BE2C (cell line): Measurements from ENCODE around the gene KCNJ5.

Experiments used
- DNase-seq: peaks from one replicate; pipeline ENCODE4 v3.0.0-alpha.2; 2020
- H3K27me3 ChIP-seq: fragments of 250-450 bp; sonication (Bioruptor Pico); 2 replicates; pipeline ENCODE4 v1.5.1; 2020; ENCODE audit warnings: mild to moderate bottlenecking
- H3K36me3 ChIP-seq: fragments of 250-450 bp; sonication (Bioruptor Pico); 2 replicates; pipeline ENCODE4 v1.5.1; 2020; ENCODE audit warnings: mild to moderate bottlenecking
- H3K4me1 ChIP-seq: fragments of 250-450 bp; sonication (Bioruptor Pico); 2 replicates; pipeline ENCODE4 v1.5.1; 2020
- H3K4me3 ChIP-seq: 2 replicates; pipeline ENCODE4 v1.5.1; 2011; ENCODE audit warnings: low read depth, low read length
- H3K9me3 ChIP-seq: fragments of 250-450 bp; sonication (Bioruptor Pico); 2 replicates; pipeline ENCODE4 v1.5.1; 2020
- TF ChIP-seq, protein P1 (sequence below): IDR thresholded peaks from 2 replicates; pipeline ENCODE4 v1.5.1; 2012; ENCODE audit warnings: mild to moderate bottlenecking, low read depth, low read length

KCNJ5 gene

DNA sequence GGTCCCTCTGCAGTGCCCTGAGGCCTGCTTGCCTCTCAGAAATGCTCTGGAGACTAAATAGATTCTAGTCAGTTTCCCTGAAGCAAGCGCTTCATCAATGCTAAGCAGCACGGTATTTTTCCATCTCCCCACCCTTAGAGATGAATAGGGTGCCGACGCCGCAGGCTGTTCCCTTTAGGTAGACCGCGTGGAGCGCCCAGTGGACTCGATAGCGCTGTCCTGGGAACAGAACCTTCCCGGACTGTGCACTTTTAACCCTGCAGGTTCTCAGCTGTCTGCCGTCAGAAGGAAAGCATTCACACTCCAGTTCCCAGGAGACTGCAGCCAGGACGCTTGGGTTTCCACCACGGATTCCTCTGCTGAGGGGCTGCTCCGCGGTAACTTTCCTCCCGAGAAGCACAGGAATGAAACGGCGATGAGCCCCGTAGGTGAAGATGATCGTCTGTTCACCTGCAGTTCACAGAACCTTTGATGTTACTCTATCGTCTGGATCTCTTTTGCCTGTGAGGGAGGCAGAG, 15.0 kb upstream of the KCNJ5 start:
- no peak for DNase-seq
- no peaks in the 10 kb centered on the region for H3K4me1 ChIP-seq
- TF ChIP-seq, protein P1, sequence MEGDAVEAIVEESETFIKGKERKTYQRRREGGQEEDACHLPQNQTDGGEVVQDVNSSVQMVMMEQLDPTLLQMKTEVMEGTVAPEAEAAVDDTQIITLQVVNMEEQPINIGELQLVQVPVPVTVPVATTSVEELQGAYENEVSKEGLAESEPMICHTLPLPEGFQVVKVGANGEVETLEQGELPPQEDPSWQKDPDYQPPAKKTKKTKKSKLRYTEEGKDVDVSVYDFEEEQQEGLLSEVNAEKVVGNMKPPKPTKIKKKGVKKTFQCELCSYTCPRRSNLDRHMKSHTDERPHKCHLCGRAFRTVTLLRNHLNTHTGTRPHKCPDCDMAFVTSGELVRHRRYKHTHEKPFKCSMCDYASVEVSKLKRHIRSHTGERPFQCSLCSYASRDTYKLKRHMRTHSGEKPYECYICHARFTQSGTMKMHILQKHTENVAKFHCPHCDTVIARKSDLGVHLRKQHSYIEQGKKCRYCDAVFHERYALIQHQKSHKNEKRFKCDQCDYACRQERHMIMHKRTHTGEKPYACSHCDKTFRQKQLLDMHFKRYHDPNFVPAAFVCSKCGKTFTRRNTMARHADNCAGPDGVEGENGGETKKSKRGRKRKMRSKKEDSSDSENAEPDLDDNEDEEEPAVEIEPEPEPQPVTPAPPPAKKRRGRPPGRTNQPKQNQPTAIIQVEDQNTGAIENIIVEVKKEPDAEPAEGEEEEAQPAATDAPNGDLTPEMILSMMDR: no peak
- H3K36me3 ChIP-seq: no peaks in the 10 kb centered on the region
- H3K9me3 ChIP-seq: no peaks in the 10 kb centered on the region
- peaks cover 14% of the 10 kb centered on the region for H3K27me3 ChIP-seq
- H3K4me3 ChIP-seq: no peak overlapping the region

GRCh38 chr11:128877726-128878125, 13.4 kb upstream of the KCNJ5 start:
- DNase-seq: no peak
- H3K4me1 ChIP-seq: no peaks in the 10 kb centered on the region
- TF ChIP-seq, protein P1: no peak
- H3K4me3 ChIP-seq: no peak overlapping the region
- peaks cover 25% of the 10 kb centered on the region for H3K27me3 ChIP-seq
- H3K9me3 ChIP-seq: no peaks in the 10 kb centered on the region
- H3K36me3 ChIP-seq: no peaks in the 10 kb centered on the region

DNA sequence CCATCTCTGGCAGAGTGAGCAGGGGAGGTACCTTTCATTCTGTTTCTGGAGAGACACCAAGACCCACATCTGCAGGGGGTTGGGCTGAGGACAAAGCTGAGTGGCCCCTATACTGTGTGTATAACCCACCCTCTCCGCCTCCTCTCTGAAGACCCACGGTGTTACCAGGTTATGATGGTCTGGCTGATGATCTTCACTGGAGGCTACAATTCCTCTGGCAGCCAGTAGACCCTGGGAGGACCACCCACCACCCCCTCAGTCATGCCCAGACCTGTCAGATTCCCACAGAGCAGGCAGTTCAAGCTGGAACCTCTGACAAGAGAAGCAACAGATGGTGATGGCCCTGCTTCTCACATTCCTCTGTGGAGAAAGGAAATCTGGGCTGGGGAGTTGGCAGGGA, 12.7 kb upstream of the KCNJ5 start:
- DNase-seq: no peak
- TF ChIP-seq, protein P1: no peak
- H3K36me3 ChIP-seq: no peaks in the 10 kb centered on the region
- H3K9me3 ChIP-seq: no peaks in the 10 kb centered on the region
- H3K27me3 ChIP-seq: peaks cover 32% of the 10 kb centered on the region
- no peak overlapping the region for H3K4me3 ChIP-seq
- H3K4me1 ChIP-seq: no peaks in the 10 kb centered on the region

- Histone ChIP-seq H3K4me3 (no peak overlapping the region), H3K9me3 (no peaks in the 10 kb centered on the region), H3K4me1 (no peaks in the 10 kb centered on the region), H3K36me3 (no peaks in the 10 kb centered on the region), H3K27me3 (peaks cover 34% of the 10 kb centered on the region)
- DNase-seq: no peak
- TF ChIP-seq, protein P1: no peak
These were observed 11.3 kb upstream of the KCNJ5 start for GRCh38 chr11:128879817-128880216.

DNA sequence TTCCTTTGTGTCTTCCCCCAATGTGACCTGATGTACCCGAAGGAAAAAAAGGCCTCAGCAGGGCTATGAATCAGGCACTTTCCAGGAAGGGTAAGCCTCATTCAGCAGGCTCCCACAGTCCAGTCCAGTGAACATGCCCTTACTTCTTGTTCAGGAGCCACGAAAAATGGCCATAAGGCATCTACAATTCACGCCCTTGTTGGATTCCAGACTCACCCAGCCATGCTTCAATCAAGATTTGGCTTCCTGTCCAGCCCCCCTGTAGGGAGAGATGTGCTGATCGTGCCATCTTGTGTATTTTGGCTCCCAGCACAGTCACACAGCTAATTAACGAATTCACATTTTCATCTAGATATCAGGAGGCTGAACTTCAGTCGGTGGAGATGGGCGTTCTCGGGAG, 9.9 kb upstream of the KCNJ5 start:
- Histone ChIP-seq H3K4me1 (no peaks in the 10 kb centered on the region), H3K9me3 (no peaks in the 10 kb centered on the region), H3K4me3 (no peak overlapping the region), H3K36me3 (no peaks in the 10 kb centered on the region), H3K27me3 (peaks cover 29% of the 10 kb centered on the region)
- TF ChIP-seq, protein P1: no peak
- no peak for DNase-seq

GRCh38 chr11:128882451-128882850, 8.7 kb upstream of the KCNJ5 start:
- Histone ChIP-seq H3K27me3 (peaks cover 33% of the 10 kb centered on the region), H3K4me1 (no peaks in the 10 kb centered on the region), H3K36me3 (no peaks in the 10 kb centered on the region), H3K4me3 (no peak overlapping the region), H3K9me3 (no peaks in the 10 kb centered on the region)
- TF ChIP-seq, protein P1: no peak
- DNase-seq: no peak
